UCSD-AML1 (cell line): Measurements from ENCODE around the gene FHOD1.

Experiments used
- DNase-seq: peaks from one replicate; lab custom pipeline; 2025; ENCODE audit not compliant: unreplicated experiment; lab: John Stamatoyannopoulos, UW

The FHOD1 gene

GRCh38 chr16:67277999-67278772 lies 30.9 kb upstream of the FHOD1 start:
- no peak for DNase-seq

GRCh38 chr16:67277294-67277998 lies 30.2 kb upstream of the FHOD1 start:
- no peak for DNase-seq

GRCh38 chr16:67275321-67275720 lies 28.0 kb upstream of the FHOD1 start:
- no peak for DNase-seq

- DNase-seq: no peak
Measured at GRCh38 chr16:67271446-67271845, 24.2 kb upstream of the FHOD1 start.

- no peak for DNase-seq
Measured at GRCh38 chr16:67270931-67271338, 23.7 kb upstream of the FHOD1 start.

GRCh38 chr16:67269766-67270165 lies 22.5 kb upstream of the FHOD1 start:
- no peak for DNase-seq

- peak; percentile 65 for DNase-seq
Measured at GRCh38 chr16:67268136-67268579, 20.9 kb upstream of the FHOD1 start.

- peak; percentile 32 for DNase-seq
Measured at GRCh38 chr16:67265834-67266233, 18.6 kb upstream of the FHOD1 start.

- no peak for DNase-seq
Measured at GRCh38 chr16:67264866-67265265, 17.6 kb upstream of the FHOD1 start.

- no peak for DNase-seq
Measured at GRCh38 chr16:67264277-67264676, 17.0 kb upstream of the FHOD1 start.

GRCh38 chr16:67263201-67263600 lies 15.9 kb upstream of the FHOD1 start:
- DNase-seq: no peak

- DNase-seq: peak; percentile 42
Measured at GRCh38 chr16:67260426-67261063, 13.3 kb upstream of the FHOD1 start.

- no peak for DNase-seq
Measured at GRCh38 chr16:67259705-67260104, 12.4 kb upstream of the FHOD1 start.

- DNase-seq: no peak
Measured at GRCh38 chr16:67258161-67258835, 11.0 kb upstream of the FHOD1 start.

GRCh38 chr16:67257486-67258160 lies 10.3 kb upstream of the FHOD1 start:
- DNase-seq: no peak

- no peak for DNase-seq
Measured at GRCh38 chr16:67256701-67257230, 9.5 kb upstream of the FHOD1 start.

GRCh38 chr16:67255553-67256221 lies 8.4 kb upstream of the FHOD1 start:
- no peak for DNase-seq

GRCh38 chr16:67254801-67255552 lies 7.7 kb upstream of the FHOD1 start:
- no peak for DNase-seq
